ENCODE measurements around the gene OMD.

OMD gene

DNA sequence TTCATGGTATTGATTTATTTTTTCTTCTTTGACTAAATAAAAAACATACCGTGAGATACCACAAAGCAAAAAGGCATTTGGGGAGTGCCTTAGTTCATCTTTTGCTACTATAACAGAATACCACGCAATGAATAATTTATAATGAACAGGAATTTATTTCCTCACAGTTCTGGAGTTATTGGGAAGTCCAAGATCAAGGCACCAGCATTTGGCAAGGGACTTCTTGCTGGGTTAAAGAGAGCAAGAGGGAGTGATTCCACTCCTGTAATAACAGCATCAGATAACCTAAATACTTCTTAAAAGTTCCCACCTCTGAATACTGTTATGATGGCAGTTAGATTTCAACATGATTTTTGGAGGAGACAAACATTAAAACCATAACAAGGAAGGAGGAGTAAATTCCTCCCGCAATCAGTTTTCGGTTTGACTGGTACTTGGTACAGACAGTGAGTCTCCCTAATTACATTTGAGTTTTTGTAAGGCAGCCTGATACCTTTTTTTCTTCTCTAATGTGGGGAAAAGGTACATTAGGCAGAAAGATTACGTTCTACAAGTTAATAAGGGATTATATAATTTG, 8.8 kb upstream of the OMD start:
- TF ChIP-seq CTCF (IDR thresholded peaks at IDR 0.05) = no peak
- H3K9me3 ChIP-seq (ENCODE audit: control insufficient read depth, low read length) = no peaks in the 10 kb centered on the region
- no peaks in the 10 kb centered on the region for H3K27me3 ChIP-seq (ENCODE audit: control insufficient read depth, insufficient read depth, low read length)
- no peak overlapping the region for H3K9ac ChIP-seq
- H3K4me3 ChIP-seq (ENCODE audit: low read depth, low read length) = no peak overlapping the region
- H3K4me1 ChIP-seq = no peaks in the 10 kb centered on the region
- H3K79me2 ChIP-seq = no peaks in the 10 kb centered on the region
- no peak overlapping the region for H2AFZ ChIP-seq
- no peak overlapping the region for H3K4me2 ChIP-seq (ENCODE audit: low read length)
- H3K36me3 ChIP-seq (ENCODE audit: control insufficient read depth, insufficient read depth, low read length) = no peaks in the 10 kb centered on the region
- H3K27ac ChIP-seq = no peak overlapping the region

GRCh38 chr9:92432350-92432749, 8.1 kb upstream of the OMD start:
- TF ChIP-seq CTCF (IDR thresholded peaks at IDR 0.05) = no peak
- H2AFZ ChIP-seq = no peak overlapping the region
- H3K79me2 ChIP-seq = no peaks in the 10 kb centered on the region
- no peak overlapping the region for H3K4me2 ChIP-seq (ENCODE audit: low read length)
- H3K36me3 ChIP-seq (ENCODE audit: control insufficient read depth, insufficient read depth, low read length) = no peaks in the 10 kb centered on the region
- H3K4me3 ChIP-seq (ENCODE audit: low read depth, low read length) = no peak overlapping the region
- no peaks in the 10 kb centered on the region for H3K9me3 ChIP-seq (ENCODE audit: control insufficient read depth, low read length)
- no peak overlapping the region for H3K27ac ChIP-seq
- H3K9ac ChIP-seq = no peak overlapping the region
- H3K27me3 ChIP-seq (ENCODE audit: control insufficient read depth, insufficient read depth, low read length) = no peaks in the 10 kb centered on the region
- no peaks in the 10 kb centered on the region for H3K4me1 ChIP-seq

- no peaks in the 10 kb centered on the region for H3K9me3 ChIP-seq (ENCODE audit: control insufficient read depth, low read length)
- H3K27me3 ChIP-seq (ENCODE audit: control insufficient read depth, insufficient read depth, low read length) = no peaks in the 10 kb centered on the region
- H3K79me2 ChIP-seq = no peaks in the 10 kb centered on the region
- no peak overlapping the region for H3K4me3 ChIP-seq (ENCODE audit: low read depth, low read length)
- no peak overlapping the region for H3K27ac ChIP-seq
- TF ChIP-seq CTCF (IDR thresholded peaks at IDR 0.05) = no peak
- H2AFZ ChIP-seq = no peak overlapping the region
- no peak overlapping the region for H3K4me2 ChIP-seq (ENCODE audit: low read length)
- no peaks in the 10 kb centered on the region for H3K36me3 ChIP-seq (ENCODE audit: control insufficient read depth, insufficient read depth, low read length)
- H3K9ac ChIP-seq = no peak overlapping the region
- no peaks in the 10 kb centered on the region for H3K4me1 ChIP-seq
These were observed 5.6 kb upstream of the OMD start for GRCh38 chr9:92429836-92430235.

GRCh38 chr9:92426501-92427145, 2.4 kb upstream of the OMD start:
- TF ChIP-seq CTCF (IDR thresholded peaks at IDR 0.05) = no peak
- H3K4me2 ChIP-seq (ENCODE audit: low read length) = no peak overlapping the region
- no peaks in the 10 kb centered on the region for H3K4me1 ChIP-seq
- H2AFZ ChIP-seq = no peak overlapping the region
- H3K9me3 ChIP-seq (ENCODE audit: control insufficient read depth, low read length) = no peaks in the 10 kb centered on the region
- no peak overlapping the region for H3K9ac ChIP-seq
- no peaks in the 10 kb centered on the region for H3K79me2 ChIP-seq
- no peaks in the 10 kb centered on the region for H3K27me3 ChIP-seq (ENCODE audit: control insufficient read depth, insufficient read depth, low read length)
- H3K27ac ChIP-seq = no peak overlapping the region
- no peaks in the 10 kb centered on the region for H3K36me3 ChIP-seq (ENCODE audit: control insufficient read depth, insufficient read depth, low read length)
- no peak overlapping the region for H3K4me3 ChIP-seq (ENCODE audit: low read depth, low read length)

DNA sequence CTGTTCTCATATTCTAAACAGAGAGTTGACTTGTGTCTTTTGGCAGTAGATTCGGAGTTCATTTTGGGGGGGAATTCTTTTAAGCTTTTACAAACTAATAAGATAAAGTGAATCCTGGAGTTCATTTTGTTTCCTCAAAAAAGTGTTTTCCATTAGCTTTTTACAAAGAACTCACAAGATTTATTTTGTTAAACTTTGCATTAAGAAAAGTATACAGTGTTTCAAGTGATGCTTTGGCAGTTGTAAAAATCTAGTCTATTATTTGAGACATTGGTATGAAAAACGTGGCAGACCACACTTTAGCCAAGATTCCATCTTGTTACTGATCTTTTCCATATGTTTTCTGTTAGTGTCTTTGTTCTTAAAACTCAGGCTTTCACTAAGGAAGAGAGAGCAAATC, 1.2 kb upstream of the OMD start:
- no peak overlapping the region for H3K4me3 ChIP-seq (ENCODE audit: low read depth, low read length)
- H3K4me1 ChIP-seq = no peaks in the 10 kb centered on the region
- no peaks in the 10 kb centered on the region for H3K9me3 ChIP-seq (ENCODE audit: control insufficient read depth, low read length)
- H3K9ac ChIP-seq = no peak overlapping the region
- H3K27me3 ChIP-seq (ENCODE audit: control insufficient read depth, insufficient read depth, low read length) = no peaks in the 10 kb centered on the region
- no peak overlapping the region for H2AFZ ChIP-seq
- TF ChIP-seq CTCF (IDR thresholded peaks at IDR 0.05) = no peak
- H3K79me2 ChIP-seq = no peaks in the 10 kb centered on the region
- no peak overlapping the region for H3K27ac ChIP-seq
- no peaks in the 10 kb centered on the region for H3K36me3 ChIP-seq (ENCODE audit: control insufficient read depth, insufficient read depth, low read length)
- H3K4me2 ChIP-seq (ENCODE audit: low read length) = no peak overlapping the region
